Esophagus muscularis mucosa (tissue), 4 donors: ENCODE measurements around the gene COL6A1.

Experiments used
- EP300 ChIP-seq: sonication (generic); formaldehyde crosslinking; IDR thresholded peaks from one replicate; pipeline ENCODE4 v1.6.1; 2017; ENCODE audit warnings: antibody characterized with exemption
- POLR2A ChIP-seq: fragments of 450-650 bp; IDR thresholded peaks from one replicate; pipeline ENCODE4 v1.6.1; 2017; ENCODE audit warnings: antibody characterized with exemption, moderate library complexity, mild to moderate bottlenecking, low read depth
- TF ChIP-seq, protein P1 (sequence below), 3 experiments: fragments of 200-600 bp in 2 of 3; fragments of 450-650 bp in 1 of 3; sonication (generic) in 2 of 3; IDR thresholded peaks; one replicate each; pipeline ENCODE4 v1.5.1; 2017 to 2019; ENCODE audit warnings: antibody characterized with exemption in 3 of 3, mild to moderate bottlenecking in 2 of 3, moderate library complexity in 1 of 3

- no peak for TF ChIP-seq EP300
- TF ChIP-seq, protein P1, sequence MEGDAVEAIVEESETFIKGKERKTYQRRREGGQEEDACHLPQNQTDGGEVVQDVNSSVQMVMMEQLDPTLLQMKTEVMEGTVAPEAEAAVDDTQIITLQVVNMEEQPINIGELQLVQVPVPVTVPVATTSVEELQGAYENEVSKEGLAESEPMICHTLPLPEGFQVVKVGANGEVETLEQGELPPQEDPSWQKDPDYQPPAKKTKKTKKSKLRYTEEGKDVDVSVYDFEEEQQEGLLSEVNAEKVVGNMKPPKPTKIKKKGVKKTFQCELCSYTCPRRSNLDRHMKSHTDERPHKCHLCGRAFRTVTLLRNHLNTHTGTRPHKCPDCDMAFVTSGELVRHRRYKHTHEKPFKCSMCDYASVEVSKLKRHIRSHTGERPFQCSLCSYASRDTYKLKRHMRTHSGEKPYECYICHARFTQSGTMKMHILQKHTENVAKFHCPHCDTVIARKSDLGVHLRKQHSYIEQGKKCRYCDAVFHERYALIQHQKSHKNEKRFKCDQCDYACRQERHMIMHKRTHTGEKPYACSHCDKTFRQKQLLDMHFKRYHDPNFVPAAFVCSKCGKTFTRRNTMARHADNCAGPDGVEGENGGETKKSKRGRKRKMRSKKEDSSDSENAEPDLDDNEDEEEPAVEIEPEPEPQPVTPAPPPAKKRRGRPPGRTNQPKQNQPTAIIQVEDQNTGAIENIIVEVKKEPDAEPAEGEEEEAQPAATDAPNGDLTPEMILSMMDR (IDR thresholded peaks at IDR 0.05) = no peak
- no peak for TF ChIP-seq POLR2A
These were observed 4.9 kb downstream of the COL6A1 start for GRCh38 chr21:45986316-45987051.
